ELF-1 (cell line): Measurements from ENCODE around the gene FAM83F.
A peak's percentile ranks its signal among the peaks of the same experiment; 100 is the strongest.

Experiments used
- DNase-seq: peaks from one replicate; pipeline ENCODE4 v3.0.0-alpha.2; 2016; ENCODE audit warnings: low read depth, low spot score

Gene FAM83F

DNA sequence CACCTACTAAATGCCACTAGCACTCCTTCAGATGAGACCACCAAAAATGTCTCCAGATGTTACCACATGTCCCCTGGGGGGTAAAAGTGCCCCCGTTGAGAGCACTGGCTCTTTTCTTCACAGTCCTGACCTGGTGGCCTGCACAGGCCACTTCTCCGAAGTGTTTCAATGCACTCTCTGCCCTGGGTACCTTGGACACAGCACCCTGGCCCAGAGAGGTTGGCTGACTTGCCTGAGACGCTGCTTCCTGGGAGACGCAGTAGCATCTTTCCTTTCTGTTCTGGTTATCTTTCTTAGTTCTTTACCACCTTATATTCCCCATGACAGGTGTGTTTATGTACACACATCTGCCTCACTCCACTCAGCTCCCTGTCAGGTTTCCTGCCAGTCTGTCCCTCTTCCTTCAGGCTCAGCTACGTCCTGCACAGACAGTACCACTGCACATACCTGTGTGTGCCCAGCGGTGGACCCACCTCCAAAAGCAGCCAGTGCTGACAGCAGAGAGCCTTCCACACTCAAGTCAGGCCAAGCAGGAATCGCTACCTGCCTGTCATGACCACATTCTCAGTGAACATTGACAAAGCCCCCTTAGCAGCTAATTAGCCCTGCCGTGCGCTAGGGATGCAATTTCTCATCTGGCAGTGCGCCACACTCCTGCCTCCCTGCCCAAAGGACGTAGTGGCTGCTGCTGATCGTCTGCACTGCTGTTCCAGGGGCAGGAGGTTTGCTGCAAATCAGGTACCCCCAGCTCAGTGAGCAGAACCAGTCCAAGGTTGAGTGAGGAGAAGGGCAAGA lies 39.0 kb downstream of the FAM83F start:
- DNase-seq, result no peak

- no peak for DNase-seq
These were observed 40.6 kb downstream of the FAM83F start for GRCh38 chr22:40035351-40035750.

GRCh38 chr22:40036126-40036525 lies 41.4 kb downstream of the FAM83F start:
- no peak for DNase-seq

DNA sequence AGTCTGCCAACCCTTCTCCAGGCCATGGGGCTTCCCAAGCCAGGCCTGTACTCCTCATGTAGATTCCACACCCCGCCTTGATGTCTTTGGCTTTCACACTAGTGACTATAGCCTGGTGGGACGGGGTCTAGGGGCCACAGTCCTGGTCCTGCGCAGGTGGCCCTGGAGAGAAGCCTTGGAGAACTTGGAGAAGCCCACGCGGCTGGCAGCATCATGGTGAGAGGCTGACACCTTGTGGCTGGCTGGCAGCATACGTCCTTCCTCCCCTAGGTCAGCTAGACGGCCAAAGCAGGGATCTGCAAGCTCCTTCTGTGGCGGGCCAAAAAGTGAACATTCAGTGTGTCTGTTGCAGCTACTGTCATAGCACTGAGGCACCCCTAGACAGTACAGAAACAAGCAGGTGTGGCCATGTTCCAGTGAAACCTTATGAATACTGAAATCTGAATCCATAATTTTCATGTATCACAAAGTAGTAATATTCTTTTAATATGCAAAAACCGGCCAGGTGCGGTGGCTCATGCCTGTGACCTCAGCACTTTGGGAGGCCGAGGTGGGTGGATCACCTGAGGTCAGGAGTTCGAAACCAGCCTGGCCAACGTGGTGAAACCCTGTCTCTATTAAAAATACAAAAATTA lies 42.0 kb downstream of the FAM83F start:
- DNase-seq, result peak; percentile 80

DNA sequence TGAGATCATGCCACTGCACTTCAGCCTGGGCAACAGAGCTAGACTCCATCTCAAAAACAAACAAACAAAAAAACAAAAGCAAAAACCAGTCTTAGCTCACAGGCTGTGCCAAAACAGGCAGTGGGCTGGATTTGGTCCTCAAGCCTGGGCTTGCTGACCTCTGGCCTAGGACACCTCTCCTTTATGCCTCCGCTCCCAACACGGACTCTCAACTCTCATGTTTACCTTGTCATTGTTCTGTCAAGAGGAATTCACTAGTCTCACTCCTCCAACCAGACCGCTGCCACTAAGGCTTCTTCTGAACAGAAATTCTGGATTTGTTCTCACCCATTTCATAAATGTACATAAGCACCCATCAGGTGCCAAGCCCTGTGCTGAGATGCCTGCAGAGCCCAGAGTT lies 42.6 kb downstream of the FAM83F start:
- no peak for DNase-seq

DNA sequence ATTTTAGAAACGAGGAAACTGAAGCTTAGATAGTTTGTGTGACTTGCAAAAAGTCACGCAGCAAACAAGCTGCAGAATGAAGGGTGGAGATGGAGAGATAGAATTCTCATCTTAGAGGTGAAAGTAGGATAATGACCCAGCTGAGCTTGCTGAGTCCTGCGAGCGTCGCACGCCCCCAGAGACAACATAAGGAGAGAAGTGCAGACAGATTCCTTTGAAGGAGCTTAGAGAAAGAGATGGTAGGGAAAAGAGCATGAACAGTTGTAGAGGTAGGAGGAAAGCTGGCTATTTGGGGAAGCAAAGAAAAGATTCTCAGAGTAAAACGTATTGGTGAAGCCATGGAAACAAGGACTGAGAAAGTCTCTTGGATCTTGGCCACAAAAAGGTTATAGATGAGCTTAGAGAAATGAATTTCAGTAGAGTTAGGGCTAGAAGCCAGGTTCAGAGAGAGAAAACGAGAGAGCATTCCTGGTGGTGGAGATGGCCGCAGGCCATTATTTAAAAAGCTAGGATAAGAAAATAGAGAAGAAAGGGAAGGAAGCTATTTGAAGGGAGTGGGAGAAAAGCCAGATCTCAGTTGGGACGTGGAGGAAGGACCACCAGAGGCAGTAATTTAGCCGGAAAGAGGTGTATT lies 44.8 kb downstream of the FAM83F start:
- DNase-seq, result no peak

GRCh38 chr22:40040927-40041326 lies 46.2 kb downstream of the FAM83F start:
- DNase-seq, result no peak

DNA sequence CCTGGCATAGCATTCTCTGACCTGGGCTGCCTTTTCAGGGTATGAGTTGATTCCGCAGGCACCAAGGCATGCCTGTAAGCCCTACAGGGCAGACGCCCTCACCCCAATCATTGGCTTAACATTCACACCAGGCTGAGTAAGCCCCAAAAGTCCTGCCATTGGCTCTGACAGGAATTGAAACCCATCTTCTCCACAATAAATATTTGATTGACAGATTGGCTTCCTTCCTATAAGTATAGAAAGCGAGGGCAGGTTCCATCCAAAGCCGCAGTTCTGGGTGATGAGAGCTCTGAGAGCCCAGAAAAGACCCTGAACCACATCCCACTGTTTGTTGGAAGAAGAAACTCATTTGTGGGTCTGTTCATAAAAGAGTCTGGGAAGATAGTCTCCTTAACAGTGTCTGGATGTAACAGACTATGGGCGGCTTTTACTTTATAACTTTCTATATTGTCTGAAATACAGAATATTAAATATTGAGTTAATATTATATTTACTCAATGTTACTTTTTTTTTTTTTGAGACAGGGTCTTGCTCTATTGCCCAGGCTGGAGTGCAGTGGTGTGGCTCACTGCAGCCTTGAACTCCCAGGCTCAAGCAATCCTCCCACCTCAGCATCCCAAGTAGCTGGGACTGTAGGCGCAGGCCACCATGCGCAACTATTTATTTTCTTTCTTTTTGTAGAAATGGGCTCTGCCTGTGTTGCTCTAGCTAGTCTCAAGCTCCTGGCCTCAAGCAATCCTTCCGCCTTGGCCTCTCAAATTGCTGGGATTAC lies 46.8 kb downstream of the FAM83F start:
- DNase-seq, result no peak

GRCh38 chr22:40042312-40042711 lies 47.6 kb downstream of the FAM83F start:
- DNase-seq, result no peak

- no peak for DNase-seq
These were observed 48.3 kb downstream of the FAM83F start for GRCh38 chr22:40043081-40043480.

- DNase-seq, result no peak
These were observed 49.0 kb downstream of the FAM83F start for GRCh38 chr22:40043793-40044101.

DNA sequence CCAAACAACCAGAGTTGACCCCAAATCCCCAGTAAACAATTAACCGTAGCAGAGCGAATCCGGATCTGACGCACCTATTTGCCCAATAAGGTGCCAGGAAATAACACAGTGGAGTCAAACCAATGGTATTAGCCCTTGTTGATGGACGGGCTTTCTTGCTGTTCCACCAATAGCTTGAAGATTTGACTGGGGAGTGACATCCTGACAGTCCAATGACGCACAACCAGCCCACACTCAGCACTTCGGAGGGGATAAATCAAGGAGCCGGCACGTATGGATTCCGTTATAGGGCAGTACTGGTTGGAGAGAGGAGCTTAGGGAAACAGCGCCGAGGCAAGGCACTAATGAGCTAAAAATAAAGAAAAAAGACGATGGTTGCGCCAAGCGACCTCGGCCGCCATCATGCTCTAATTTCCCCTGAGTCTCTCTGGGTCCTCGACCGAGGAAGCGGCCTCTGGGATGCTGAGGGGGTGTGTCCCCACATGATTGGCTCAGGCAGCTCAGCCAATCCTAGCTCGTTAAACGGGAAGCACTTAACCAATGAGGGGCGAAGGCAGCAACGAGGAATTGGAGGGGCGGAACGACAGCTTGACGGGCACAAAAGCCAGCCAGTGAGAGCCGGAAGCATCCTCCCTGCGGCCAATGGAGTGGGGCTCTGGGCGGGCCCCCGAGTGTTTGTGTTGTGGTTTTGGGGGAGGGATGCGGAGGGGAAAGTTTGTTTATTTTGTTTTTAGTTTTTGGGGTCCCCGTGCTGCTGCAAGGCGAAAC lies 49.5 kb downstream of the FAM83F start:
- DNase-seq, result peak; percentile 99

- peak; percentile 31 for DNase-seq
These were observed 50.4 kb downstream of the FAM83F start for GRCh38 chr22:40044870-40045834.

GRCh38 chr22:40046126-40046525 lies 51.4 kb downstream of the FAM83F start:
- no peak for DNase-seq

- DNase-seq, result no peak
These were observed 55.5 kb downstream of the FAM83F start for GRCh38 chr22:40050258-40050657.

DNA sequence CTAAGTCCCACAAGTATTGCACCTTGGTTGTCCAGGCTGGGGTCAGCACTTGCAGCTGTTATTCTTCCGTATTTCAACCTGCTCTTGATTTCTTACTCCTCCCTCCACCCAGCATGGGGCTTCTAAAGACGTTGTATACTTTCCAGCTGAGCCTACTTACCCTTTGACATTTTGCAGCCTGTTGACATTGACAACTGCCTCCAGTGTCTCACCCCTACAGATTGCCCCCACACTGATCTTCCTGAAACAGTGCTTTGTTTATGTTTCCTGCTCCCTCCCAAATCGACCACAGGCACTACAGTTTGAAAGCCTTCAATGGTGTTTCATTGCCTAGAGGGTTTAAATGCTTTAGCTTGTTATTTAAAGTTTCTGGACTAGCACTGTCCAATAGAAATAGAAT lies 56.6 kb downstream of the FAM83F start:
- DNase-seq, result peak; percentile 77

DNA sequence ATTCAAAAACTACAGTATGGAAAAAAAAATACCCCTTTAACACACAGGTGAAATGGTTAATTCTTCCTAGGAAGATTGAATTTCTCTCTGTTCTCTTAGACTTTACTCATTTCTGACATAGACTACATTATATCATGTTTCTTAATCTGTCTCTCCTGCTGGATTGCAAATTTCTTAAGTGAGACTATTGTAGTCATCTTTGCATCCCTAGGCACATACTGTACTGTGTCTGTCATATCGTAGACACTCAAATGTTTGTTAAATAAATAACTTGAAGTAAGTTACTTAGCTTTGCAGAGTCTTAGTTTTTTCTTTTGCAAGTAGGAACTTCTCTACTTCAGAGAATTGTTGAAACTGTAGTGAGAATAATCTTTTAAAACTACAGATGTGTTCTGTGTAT lies 58.7 kb downstream of the FAM83F start:
- DNase-seq, result no peak

- no peak for DNase-seq
These were observed 59.7 kb downstream of the FAM83F start for GRCh38 chr22:40054486-40054885.

- DNase-seq, result no peak
These were observed 60.6 kb downstream of the FAM83F start for GRCh38 chr22:40055143-40055883.

DNA sequence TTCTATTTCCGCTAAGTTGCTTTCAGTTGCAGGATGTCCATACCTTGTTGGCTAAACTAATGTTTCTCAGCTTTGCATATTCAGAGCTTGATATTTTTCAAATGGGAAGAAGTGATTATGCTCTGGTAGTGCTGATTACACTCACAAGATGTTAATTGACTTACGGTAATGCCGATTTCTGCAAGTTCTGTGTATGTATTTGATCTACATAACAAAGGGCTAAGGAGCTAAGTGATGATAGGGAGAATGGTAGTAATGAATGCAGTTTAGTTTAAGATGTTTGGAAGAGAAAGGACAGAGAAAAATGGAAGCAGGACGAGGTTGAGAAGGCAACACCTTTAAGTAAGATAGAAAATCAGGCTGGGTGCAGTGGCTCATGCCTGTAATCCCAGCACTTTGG lies 61.4 kb downstream of the FAM83F start:
- DNase-seq, result no peak
